Parathyroid adenoma (tissue), 2 donors: ENCODE data around the gene SLC23A3.

Source experiments
- H2AFZ ChIP-seq: fragments of 300-600 bp; sonication (generic); one replicate; pipeline ENCODE4 v1.7.0; 2017; ENCODE audit warnings: antibody characterized with exemption, mild to moderate bottlenecking
- H3K27ac ChIP-seq: fragments of 300-600 bp; sonication (generic); one replicate; pipeline ENCODE4 v1.7.0; 2017
- H3K27me3 ChIP-seq: fragments of 300-600 bp; sonication (generic); one replicate; pipeline ENCODE4 v1.7.0; 2017; ENCODE audit warnings: low read length; ENCODE audit not compliant: control insufficient read depth, insufficient read depth
- H3K36me3 ChIP-seq: fragments of 300-600 bp; sonication (generic); one replicate; pipeline ENCODE4 v1.7.0; 2017; ENCODE audit warnings: low read length; ENCODE audit not compliant: control insufficient read depth, insufficient read depth
- H3K4me1 ChIP-seq: fragments of 300-600 bp; sonication (generic); one replicate; pipeline ENCODE4 v1.7.0; 2017; ENCODE audit warnings: control low read depth
- H3K4me2 ChIP-seq: fragments of 300-600 bp; sonication (generic); one replicate; pipeline ENCODE4 v1.7.0; 2017; ENCODE audit warnings: low read length
- H3K4me3 ChIP-seq: fragments of 300-600 bp; sonication (generic); one replicate; pipeline ENCODE4 v1.7.0; 2017; ENCODE audit warnings: low read depth, low read length
- H3K79me2 ChIP-seq: fragments of 300-600 bp; sonication (generic); one replicate; pipeline ENCODE4 v1.7.0; 2017; ENCODE audit warnings: control low read depth
- H3K9ac ChIP-seq: fragments of 300-600 bp; sonication (generic); one replicate; pipeline ENCODE4 v1.7.0; 2017; ENCODE audit warnings: mild to moderate bottlenecking
- H3K9me3 ChIP-seq: fragments of 300-600 bp; sonication (generic); one replicate; pipeline ENCODE4 v1.7.0; 2017; ENCODE audit warnings: low read length; ENCODE audit not compliant: control insufficient read depth
- CTCF ChIP-seq: fragments of 300-600 bp; sonication (generic); IDR thresholded peaks from one replicate; pipeline ENCODE4 v1.7.0; 2017; ENCODE audit warnings: antibody characterized with exemption, mild to moderate bottlenecking
- donor health status: primary hyperparathyroidism.

SLC23A3 gene

GRCh38 chr2:219125886-219126270 lies 44.0 kb downstream of the SLC23A3 start:
- no peaks in the 10 kb centered on the region for H3K79me2 ChIP-seq
- no peak overlapping the region for H3K4me2 ChIP-seq
- no peak overlapping the region for H3K4me3 ChIP-seq
- no peaks in the 10 kb centered on the region for H3K36me3 ChIP-seq
- H3K9ac ChIP-seq: no peak overlapping the region
- TF ChIP-seq CTCF: no peak
- H2AFZ ChIP-seq: no peak overlapping the region
- no peaks in the 10 kb centered on the region for H3K27me3 ChIP-seq
- H3K4me1 ChIP-seq: peaks cover 9% of the 10 kb centered on the region
- H3K27ac ChIP-seq: no peak overlapping the region
- no peaks in the 10 kb centered on the region for H3K9me3 ChIP-seq

GRCh38 chr2:219125225-219125885 lies 44.5 kb downstream of the SLC23A3 start:
- no peak overlapping the region for H2AFZ ChIP-seq
- peaks cover 9% of the 10 kb centered on the region for H3K4me1 ChIP-seq
- H3K9me3 ChIP-seq: no peaks in the 10 kb centered on the region
- TF ChIP-seq CTCF: no peak
- H3K4me3 ChIP-seq: no peak overlapping the region
- no peaks in the 10 kb centered on the region for H3K27me3 ChIP-seq
- no peaks in the 10 kb centered on the region for H3K36me3 ChIP-seq
- H3K27ac ChIP-seq: no peak overlapping the region
- H3K9ac ChIP-seq: no peak overlapping the region
- H3K79me2 ChIP-seq: no peaks in the 10 kb centered on the region
- H3K4me2 ChIP-seq: no peak overlapping the region

GRCh38 chr2:219124381-219125110 lies 45.3 kb downstream of the SLC23A3 start:
- Histone ChIP-seq H3K4me3 (no peak overlapping the region), H2AFZ (no peak overlapping the region), H3K4me2 (no peak overlapping the region), H3K27ac (no peak overlapping the region), H3K36me3 (no peaks in the 10 kb centered on the region), H3K4me1 (peaks cover 9% of the 10 kb centered on the region), H3K9ac (no peak overlapping the region), H3K9me3 (no peaks in the 10 kb centered on the region), H3K79me2 (peaks cover 3% of the 10 kb centered on the region), H3K27me3 (no peaks in the 10 kb centered on the region)
- TF ChIP-seq CTCF: no peak

GRCh38 chr2:219123356-219124135 lies 46.3 kb downstream of the SLC23A3 start:
- no peak overlapping the region for H3K9ac ChIP-seq
- no peak overlapping the region for H2AFZ ChIP-seq
- no peak overlapping the region for H3K4me2 ChIP-seq
- H3K36me3 ChIP-seq: no peaks in the 10 kb centered on the region
- H3K4me3 ChIP-seq: no peak overlapping the region
- no peaks in the 10 kb centered on the region for H3K9me3 ChIP-seq
- no peaks in the 10 kb centered on the region for H3K27me3 ChIP-seq
- H3K4me1 ChIP-seq: peaks cover 9% of the 10 kb centered on the region
- no peak overlapping the region for H3K27ac ChIP-seq
- H3K79me2 ChIP-seq: peaks cover 7% of the 10 kb centered on the region
- TF ChIP-seq CTCF: no peak
